GM19351 (cell line): ENCODE data around the gene RNF133.

Experiments used
- ATAC-seq: cut with Tn5 transposase; IDR thresholded peaks from one replicate; pipeline ENCODE4 v1.9.1; 2021; ENCODE audit warnings: mild to moderate bottlenecking, moderate library complexity; ENCODE audit not compliant: unreplicated experiment

The RNF133 gene

GRCh38 chr7:122699017-122699416 is at the start of gene RNF133:
Gene RNF133 (minus strand): TSS chr7:122699117. CDS start chr7:122698918, 199 bp downstream.
- ATAC-seq, result no peak

GRCh38 chr7:122748195-122748594 is 49.3 kb upstream of the RNF133 start:
- ATAC-seq, result no peak

- no peak for ATAC-seq
Measured at GRCh38 chr7:122746948-122747347, 48.0 kb upstream of the RNF133 start.

GRCh38 chr7:122743211-122743610 is 44.3 kb upstream of the RNF133 start:
- ATAC-seq, result no peak

- no peak for ATAC-seq
Measured at GRCh38 chr7:122738947-122739346, 40.0 kb upstream of the RNF133 start.

GRCh38 chr7:122736183-122736582 is 37.3 kb upstream of the RNF133 start:
- ATAC-seq, result no peak

- ATAC-seq, result no peak
Measured at GRCh38 chr7:122727759-122728158, 28.8 kb upstream of the RNF133 start.

GRCh38 chr7:122727354-122727753 is 28.4 kb upstream of the RNF133 start:
- ATAC-seq, result no peak

- ATAC-seq, result no peak
Measured at GRCh38 chr7:122726881-122727280, 28.0 kb upstream of the RNF133 start.

- ATAC-seq, result no peak
Measured at GRCh38 chr7:122724366-122724765, 25.4 kb upstream of the RNF133 start.

GRCh38 chr7:122719010-122719578 is 20.2 kb upstream of the RNF133 start:
- ATAC-seq, result no peak

- ATAC-seq, result no peak
Measured at GRCh38 chr7:122717356-122718089, 18.6 kb upstream of the RNF133 start.

- ATAC-seq, result no peak
Measured at GRCh38 chr7:122715183-122715582, 16.3 kb upstream of the RNF133 start.

- ATAC-seq, result no peak
Measured at GRCh38 chr7:122710916-122711315, 12.0 kb upstream of the RNF133 start.

GRCh38 chr7:122709930-122710646 is 11.2 kb upstream of the RNF133 start:
- ATAC-seq, result no peak

- ATAC-seq, result no peak
Measured at GRCh38 chr7:122706836-122707235, 7.9 kb upstream of the RNF133 start.

GRCh38 chr7:122702872-122703510 is 4.1 kb upstream of the RNF133 start, which contains the start of gene RNF148:
Gene RNF148 (minus strand): TSS chr7:122702922. CDS start chr7:122702750, 172 bp downstream.
- no peak for ATAC-seq

GRCh38 chr7:122695816-122696215 is 3.1 kb downstream of the RNF133 start:
- no peak for ATAC-seq

- ATAC-seq, result no peak
Measured at GRCh38 chr7:122694697-122695096, 4.2 kb downstream of the RNF133 start.

GRCh38 chr7:122692769-122693309 is 6.1 kb downstream of the RNF133 start:
- no peak for ATAC-seq

GRCh38 chr7:122691569-122692235 is 7.2 kb downstream of the RNF133 start:
- ATAC-seq, result no peak
